Measurements from ENCODE around the gene CALB2.

GRCh38 chr16:71402674-71403073 is 44.2 kb downstream of the CALB2 start:
- TF ChIP-seq CTCF (IDR thresholded peaks at IDR 0.05) (no peak), EZH2 (IDR thresholded peaks at IDR 0.05; ENCODE audit: borderline replicate concordance, insufficient read depth, low read depth, low read length, poor library complexity, severe bottlenecking) (no peak)
